Neural progenitor cell (in vitro differentiated cells): ENCODE results near the gene OSCP1. TPM values are rescaled to one million over a fixed set of nuclear protein-coding genes. Genes with fewer than 3 reads are reported as not detected.

Experiments used
- DNase-seq: peaks from one replicate; pipeline ENCODE4 v3.0.0-alpha.2; 2016; ENCODE audit warnings: low spot score
- H2AFZ ChIP-seq: fragments of 200-600 bp; sonication (generic); replicated peaks from 2 replicates; pipeline ENCODE4 v1.6.1; 2016; ENCODE audit warnings: antibody characterized with exemption
- H3F3A ChIP-seq: fragments of 200-600 bp; sonication (generic); 2 replicates; pipeline ENCODE4 v1.6.1; 2016; ENCODE audit warnings: antibody characterized with exemption, low read depth
- H3K27ac ChIP-seq: fragments of 200-600 bp; sonication (generic); 2 replicates; pipeline ENCODE4 v1.5.1; 2016; ENCODE audit warnings: mild to moderate bottlenecking
- H3K27me3 ChIP-seq: fragments of 200-600 bp; sonication (generic); 2 replicates; pipeline ENCODE4 v1.6.1; 2016; ENCODE audit warnings: mild to moderate bottlenecking, moderate library complexity
- H3K36me3 ChIP-seq: fragments of 200-600 bp; sonication (generic); 2 replicates; pipeline ENCODE4 v1.5.1; 2016
- H3K4me1 ChIP-seq: fragments of 200-600 bp; sonication (generic); 2 replicates; pipeline ENCODE4 v1.6.1; 2016; ENCODE audit warnings: mixed run types
- H3K4me2 ChIP-seq: fragments of 200-600 bp; sonication (generic); 2 replicates; pipeline ENCODE4 v1.6.1; 2016
- H3K4me3 ChIP-seq: fragments of 200-600 bp; sonication (generic); 2 replicates; pipeline ENCODE4 v1.5.1; 2016
- H3K79me2 ChIP-seq: fragments of 200-600 bp; sonication (generic); 2 replicates; pipeline ENCODE4 v1.6.1; 2016; ENCODE audit warnings: low read depth
- H3K9ac ChIP-seq: fragments of 200-600 bp; sonication (generic); 2 replicates; pipeline ENCODE4 v1.6.1; 2016
- H3K9me3 ChIP-seq: fragments of 200-600 bp; sonication (generic); 2 replicates; pipeline ENCODE4 v1.5.1; 2016; ENCODE audit warnings: low read depth
- H4K20me1 ChIP-seq: fragments of 200-600 bp; sonication (generic); 2 replicates; pipeline ENCODE4 v1.6.1; 2016; ENCODE audit warnings: low read depth
- H3K27ac Mint-ChIP-seq: 3 replicates; pipeline ENCODE4 v1.8.0; 2021; ENCODE audit warnings: mixed read lengths
- H3K27me3 Mint-ChIP-seq: 2 replicates; pipeline ENCODE4 v1.8.0; 2022; ENCODE audit warnings: low read depth, mild to moderate bottlenecking, inconsistent platforms, moderate library complexity, mixed read lengths; ENCODE audit not compliant: insufficient read depth
- H3K36me3 Mint-ChIP-seq: 3 replicates; pipeline ENCODE4 v1.8.0; 2021; ENCODE audit warnings: mixed read lengths
- H3K4me1 Mint-ChIP-seq: 3 replicates; pipeline ENCODE4 v1.8.0; 2021; ENCODE audit warnings: mixed read lengths
- H3K4me3 Mint-ChIP-seq: 3 replicates; pipeline ENCODE4 v1.8.0; 2021; ENCODE audit warnings: mild to moderate bottlenecking, moderate library complexity, mixed read lengths
- H3K9me3 Mint-ChIP-seq: 3 replicates; pipeline ENCODE4 v1.8.0; 2020; ENCODE audit warnings: mixed read lengths
- CTCF ChIP-seq: fragments of 200-600 bp; sonication (generic); IDR thresholded peaks from 2 replicates; pipeline ENCODE4 v1.5.1; 2017; ENCODE audit warnings: antibody characterized with exemption, mild to moderate bottlenecking
- EZH2 ChIP-seq: fragments of 200-600 bp; sonication (generic); IDR thresholded peaks from 2 replicates; pipeline ENCODE4 v1.6.1; 2017; ENCODE audit warnings: antibody characterized with exemption, mild to moderate bottlenecking, moderate library complexity
- EZH2phosphoT487 ChIP-seq: fragments of 200-600 bp; sonication (generic); IDR thresholded peaks from 2 replicates; pipeline ENCODE4 v1.6.1; 2017; ENCODE audit warnings: antibody characterized with exemption
- total RNA-seq: library from RNA; depleted of rRNA; stranded (reverse); fragments of >200 nt; gene quantifications from 2 replicates; pipeline ENCODE4 v1.2.3, GENCODE V29; 2015; ENCODE audit warnings: low replicate concordance

OSCP1 gene
- total RNA-seq, 1 donor from 2014 or later, result 7.8 TPM

GRCh38 chr1:36419569-36419968 lies 30.7 kb downstream of the OSCP1 start:
- Mint-ChIP-seq H3K27ac (no peak overlapping the region), H3K4me1 (peaks cover 8% of the 10 kb centered on the region), H3K36me3 (peaks cover 9% of the 10 kb centered on the region), H3K9me3 (no peaks in the 10 kb centered on the region), H3K27me3 (peaks cover 7% of the 10 kb centered on the region), H3K4me3 (no peak overlapping the region)
- H3K4me3 ChIP-seq, result no peak overlapping the region
- no peak for DNase-seq
- no peaks in the 10 kb centered on the region for H3K4me1 ChIP-seq
- no peaks in the 10 kb centered on the region for H3K36me3 ChIP-seq
- H3K9me3 ChIP-seq, result no peaks in the 10 kb centered on the region
- H3F3A ChIP-seq, result no peaks in the 10 kb centered on the region
- H3K27ac ChIP-seq, result no peak overlapping the region
- no peak for TF ChIP-seq CTCF
- no peak for TF ChIP-seq EZH2
- H3K4me2 ChIP-seq, result no peak overlapping the region
- H2AFZ ChIP-seq, result no peak overlapping the region
- no peak overlapping the region for H3K9ac ChIP-seq
- H3K79me2 ChIP-seq, result no peaks in the 10 kb centered on the region
- H4K20me1 ChIP-seq, result no peaks in the 10 kb centered on the region
- no peaks in the 10 kb centered on the region for H3K27me3 ChIP-seq

- H3F3A ChIP-seq, result no peaks in the 10 kb centered on the region
- no peak overlapping the region for H3K27ac ChIP-seq
- peaks cover 7% of the 10 kb centered on the region for H3K27me3 Mint-ChIP-seq
- no peaks in the 10 kb centered on the region for H3K36me3 ChIP-seq
- no peaks in the 10 kb centered on the region for H3K79me2 ChIP-seq
- H3K36me3 Mint-ChIP-seq, result peaks cover 9% of the 10 kb centered on the region
- H3K4me2 ChIP-seq, result no peak overlapping the region
- no peaks in the 10 kb centered on the region for H3K4me1 ChIP-seq
- H3K27me3 ChIP-seq, result no peaks in the 10 kb centered on the region
- H3K9me3 Mint-ChIP-seq, result no peaks in the 10 kb centered on the region
- H3K4me3 ChIP-seq, result no peak overlapping the region
- no peak overlapping the region for H2AFZ ChIP-seq
- H3K9ac ChIP-seq, result no peak overlapping the region
- no peak overlapping the region for H3K4me3 Mint-ChIP-seq
- no peak for DNase-seq
- H3K4me1 Mint-ChIP-seq, result peaks cover 8% of the 10 kb centered on the region
- no peaks in the 10 kb centered on the region for H4K20me1 ChIP-seq
- H3K9me3 ChIP-seq, result no peaks in the 10 kb centered on the region
- H3K27ac Mint-ChIP-seq, result no peak overlapping the region
- TF ChIP-seq CTCF (no peak), EZH2phosphoT487 (no peak), EZH2 (no peak)
Measured at GRCh38 chr1:36419140-36419539, 31.1 kb downstream of the OSCP1 start.

GRCh38 chr1:36417931-36418330 lies 32.3 kb downstream of the OSCP1 start:
- no peaks in the 10 kb centered on the region for H4K20me1 ChIP-seq
- peaks cover 8% of the 10 kb centered on the region for H3K4me1 Mint-ChIP-seq

More at GRCh38 chr1:36417931-36418330, 32.3 kb downstream of the OSCP1 start:
- no peak overlapping the region for H3K4me3 ChIP-seq
- Mint-ChIP-seq H3K27me3 (peaks cover 5% of the 10 kb centered on the region), H3K9me3 (no peaks in the 10 kb centered on the region), H3K36me3 (peaks cover 7% of the 10 kb centered on the region), H3K4me3 (no peak overlapping the region), H3K27ac (no peak overlapping the region)
- no peak overlapping the region for H2AFZ ChIP-seq
- no peaks in the 10 kb centered on the region for H3K4me1 ChIP-seq
- no peaks in the 10 kb centered on the region for H3K27me3 ChIP-seq
- DNase-seq, result no peak
- H3K4me2 ChIP-seq, result no peak overlapping the region
- H3K9ac ChIP-seq, result no peak overlapping the region
- no peaks in the 10 kb centered on the region for H3K9me3 ChIP-seq
- H3K27ac ChIP-seq, result no peak overlapping the region
- H3F3A ChIP-seq, result no peaks in the 10 kb centered on the region
- H3K36me3 ChIP-seq, result no peaks in the 10 kb centered on the region
- H3K79me2 ChIP-seq, result no peaks in the 10 kb centered on the region
- TF ChIP-seq CTCF, result no peak
- no peak for TF ChIP-seq EZH2
- no peak for TF ChIP-seq EZH2phosphoT487
